SK-N-MC (cell line): Measurements from ENCODE around the gene PRSS8.

Experiments used
- DNase-seq: peaks from one replicate; pipeline ENCODE4 v3.0.0-alpha.2; 2011; ENCODE audit warnings: low read depth, low spot score
- H3K27ac ChIP-seq: fragments of 200-600 bp; sonication (generic); 2 replicates; pipeline ENCODE4 v1.5.1; 2016; ENCODE audit warnings: mixed run types
- H3K36me3 ChIP-seq: fragments of 200-600 bp; sonication (generic); 2 replicates; pipeline ENCODE4 v1.6.1; 2017; ENCODE audit warnings: antibody characterized with exemption, low read length, mixed read lengths; ENCODE audit not compliant: insufficient read depth
- H3K4me3 ChIP-seq: fragments of 200-600 bp; sonication (generic); 2 replicates; pipeline ENCODE4 v1.5.1; 2016
- H3K9ac ChIP-seq: fragments of 200-600 bp; sonication (generic); 2 replicates; pipeline ENCODE4 v1.8.0; 2017; ENCODE audit warnings: mixed run types, mixed read lengths; ENCODE audit not compliant: insufficient read length
- H3K9me3 ChIP-seq: fragments of 200-600 bp; sonication (generic); 2 replicates; pipeline ENCODE4 v1.6.1; 2017; ENCODE audit warnings: low read depth, mild to moderate bottlenecking, antibody characterized with exemption, low read length, moderate library complexity, mixed read lengths
- EZH2 ChIP-seq: fragments of 200-600 bp; sonication (generic); IDR thresholded peaks from one replicate; pipeline ENCODE4 v1.6.1; 2017; ENCODE audit warnings: antibody characterized with exemption
- FOXP2 ChIP-seq: optimal IDR thresholded peaks from 2 replicates; pipeline ENCODE3; 2011; ENCODE audit warnings: mild to moderate bottlenecking, moderate library complexity; ENCODE audit not compliant: insufficient read depth; ENCODE audit errors: extremely low read length, control extremely low read depth
- POLR2AphosphoS5 ChIP-seq: IDR thresholded peaks from 2 replicates; pipeline ENCODE4 v1.6.1; 2012; ENCODE audit warnings: mild to moderate bottlenecking, low read depth, low read length, borderline replicate concordance

Gene PRSS8

DNA sequence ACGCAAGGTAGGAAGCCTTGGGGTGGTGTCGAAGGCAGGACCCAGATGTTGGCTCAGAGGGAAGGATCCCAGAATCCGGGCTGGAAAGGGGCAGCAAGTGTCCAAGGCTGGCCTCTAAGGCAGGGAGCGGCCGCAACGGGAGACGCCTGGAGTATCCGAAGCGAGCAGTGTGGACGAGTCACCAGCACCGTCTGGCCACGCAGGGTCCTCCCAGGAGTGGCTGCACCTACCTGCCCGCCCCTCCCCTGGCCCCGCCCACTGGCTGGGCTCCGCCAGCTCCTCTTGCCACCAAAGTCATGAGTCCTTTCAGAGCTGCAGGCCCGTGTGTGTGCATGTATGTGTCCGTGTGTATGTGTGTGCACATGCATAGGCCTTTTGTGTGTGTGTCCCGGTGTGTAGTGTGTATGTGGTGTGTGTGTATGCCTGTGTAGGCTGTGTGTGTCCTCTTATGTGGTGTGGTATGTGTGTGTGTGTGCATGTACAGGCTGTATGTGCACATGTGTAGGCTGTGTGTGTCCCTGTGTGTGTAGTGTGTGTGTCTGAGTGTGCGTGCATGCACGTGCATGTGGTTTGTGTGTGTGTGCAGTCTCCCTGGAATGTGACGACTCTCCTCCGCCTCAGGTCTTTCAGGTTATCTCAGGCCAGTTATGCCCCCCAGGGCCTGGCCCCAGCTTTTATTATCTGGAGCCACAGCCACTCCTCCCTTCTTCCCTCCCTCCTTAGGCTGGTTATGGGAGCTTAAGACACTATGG is at the start of gene PRSS8:
Gene PRSS8 (minus strand): TSS at position 193 of the 752 bp plus-strand sequence. CDS start 229 bp downstream, outside the sequence.
- TF ChIP-seq POLR2AphosphoS5 (no peak), EZH2 (no peak), FOXP2 (no peak)
- Histone ChIP-seq H3K9me3 (no peaks in the 10 kb centered on the region), H3K36me3 (no peaks in the 10 kb centered on the region), H3K4me3 (no peak within 1 kb of the TSS), H3K27ac (no peak within 1 kb of the TSS), H3K9ac (no peak within 1 kb of the TSS)
- DNase-seq, result no peak

DNA sequence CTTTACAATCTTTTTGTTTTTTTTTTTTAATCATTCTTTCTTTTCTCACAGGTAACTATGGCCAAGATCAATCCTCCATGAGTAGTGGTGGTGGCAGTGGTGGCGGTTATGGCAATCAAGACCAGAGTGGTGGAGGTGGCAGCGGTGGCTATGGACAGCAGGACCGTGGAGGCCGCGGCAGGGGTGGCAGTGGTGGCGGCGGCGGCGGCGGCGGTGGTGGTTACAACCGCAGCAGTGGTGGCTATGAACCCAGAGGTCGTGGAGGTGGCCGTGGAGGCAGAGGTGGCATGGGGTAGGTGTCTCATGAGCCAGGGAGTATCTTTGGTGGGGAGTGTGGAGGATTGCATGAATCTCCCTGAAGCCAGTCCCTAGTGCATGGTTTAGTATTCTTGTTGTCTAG is 49.4 kb upstream of the PRSS8 start:
- no peak for TF ChIP-seq EZH2
- no peak for TF ChIP-seq FOXP2
- no peak for TF ChIP-seq POLR2AphosphoS5
- Histone ChIP-seq H3K9me3 (no peaks in the 10 kb centered on the region), H3K9ac (no peak overlapping the region), H3K4me3 (no peak overlapping the region), H3K36me3 (peaks cover 92% of the 10 kb centered on the region), H3K27ac (no peak overlapping the region)
- DNase-seq, result no peak

DNA sequence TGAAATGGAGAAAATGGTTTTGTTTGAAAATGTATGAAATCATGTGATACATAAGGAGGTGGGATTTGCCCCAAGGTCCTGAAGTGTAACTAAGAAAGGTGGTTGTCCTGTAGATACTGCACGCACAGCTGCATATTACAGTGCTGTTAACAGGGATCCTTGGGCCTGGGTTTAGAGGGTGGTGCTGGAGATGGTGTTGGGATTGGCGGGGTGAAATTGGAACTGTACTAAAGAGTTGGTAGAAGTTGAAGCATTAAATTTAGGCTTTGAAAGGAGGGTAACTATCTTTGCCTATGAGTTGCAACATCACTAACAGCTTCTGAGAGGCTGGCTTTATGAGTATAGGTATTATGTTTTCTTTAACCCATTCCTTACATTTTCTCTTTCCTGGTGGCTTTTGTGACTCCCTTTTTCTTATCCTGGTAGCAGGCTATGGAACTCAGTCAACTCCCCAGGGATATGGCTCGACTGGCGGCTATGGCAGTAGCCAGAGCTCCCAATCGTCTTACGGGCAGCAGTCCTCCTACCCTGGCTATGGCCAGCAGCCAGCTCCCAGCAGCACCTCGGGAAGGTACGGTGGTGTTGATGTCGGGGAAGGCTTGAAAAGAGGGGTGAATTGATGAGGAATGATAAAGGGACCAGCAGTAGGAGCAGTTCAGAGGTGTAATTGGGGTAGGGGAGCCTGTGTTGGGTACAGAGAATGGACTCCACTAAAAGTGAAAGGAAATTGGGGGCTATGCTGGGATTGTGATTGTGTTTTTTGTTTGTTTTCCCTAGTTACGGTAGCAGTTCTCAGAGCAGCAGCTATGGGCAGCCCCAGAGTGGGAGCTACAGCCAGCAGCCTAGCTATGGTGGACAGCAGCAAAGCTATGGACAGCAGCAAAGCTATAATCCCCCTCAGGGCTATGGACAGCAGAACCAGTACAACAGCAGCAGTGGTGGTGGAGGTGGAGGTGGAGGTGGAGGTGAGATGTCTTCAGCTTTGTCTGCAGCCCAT is 48.2 kb upstream of the PRSS8 start:
- no peak for DNase-seq
- peaks cover 80% of the 10 kb centered on the region for H3K36me3 ChIP-seq
- TF ChIP-seq EZH2, result no peak
- TF ChIP-seq POLR2AphosphoS5, result no peak
- H3K9me3 ChIP-seq, result no peaks in the 10 kb centered on the region
- H3K9ac ChIP-seq, result peak overlapping the region; percentile 99
- H3K27ac ChIP-seq, result no peak overlapping the region
- H3K4me3 ChIP-seq, result peak overlapping the region; percentile 90

DNA sequence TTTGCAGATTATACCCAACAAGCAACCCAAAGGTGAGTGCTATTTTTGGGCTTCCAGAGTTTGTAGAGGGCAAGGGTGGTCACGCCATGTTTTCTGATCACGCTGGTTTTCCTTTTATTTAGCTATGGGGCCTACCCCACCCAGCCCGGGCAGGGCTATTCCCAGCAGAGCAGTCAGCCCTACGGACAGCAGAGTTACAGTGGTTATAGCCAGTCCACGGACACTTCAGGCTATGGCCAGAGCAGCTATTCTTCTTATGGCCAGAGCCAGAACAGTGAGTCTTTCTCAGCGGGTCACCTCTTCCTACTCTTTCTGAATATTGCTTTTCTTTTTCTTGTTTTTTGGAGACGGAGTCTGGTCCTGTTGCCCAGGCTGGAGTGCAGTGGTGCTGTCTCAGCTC is 46.9 kb upstream of the PRSS8 start:
- Histone ChIP-seq H3K27ac (no peak overlapping the region), H3K4me3 (peak overlapping the region; percentile 90), H3K9ac (peak overlapping the region; percentile 99), H3K36me3 (peaks cover 67% of the 10 kb centered on the region), H3K9me3 (no peaks in the 10 kb centered on the region)
- DNase-seq, result no peak
- TF ChIP-seq POLR2AphosphoS5 (no peak), EZH2 (no peak), FOXP2 (no peak)

DNA sequence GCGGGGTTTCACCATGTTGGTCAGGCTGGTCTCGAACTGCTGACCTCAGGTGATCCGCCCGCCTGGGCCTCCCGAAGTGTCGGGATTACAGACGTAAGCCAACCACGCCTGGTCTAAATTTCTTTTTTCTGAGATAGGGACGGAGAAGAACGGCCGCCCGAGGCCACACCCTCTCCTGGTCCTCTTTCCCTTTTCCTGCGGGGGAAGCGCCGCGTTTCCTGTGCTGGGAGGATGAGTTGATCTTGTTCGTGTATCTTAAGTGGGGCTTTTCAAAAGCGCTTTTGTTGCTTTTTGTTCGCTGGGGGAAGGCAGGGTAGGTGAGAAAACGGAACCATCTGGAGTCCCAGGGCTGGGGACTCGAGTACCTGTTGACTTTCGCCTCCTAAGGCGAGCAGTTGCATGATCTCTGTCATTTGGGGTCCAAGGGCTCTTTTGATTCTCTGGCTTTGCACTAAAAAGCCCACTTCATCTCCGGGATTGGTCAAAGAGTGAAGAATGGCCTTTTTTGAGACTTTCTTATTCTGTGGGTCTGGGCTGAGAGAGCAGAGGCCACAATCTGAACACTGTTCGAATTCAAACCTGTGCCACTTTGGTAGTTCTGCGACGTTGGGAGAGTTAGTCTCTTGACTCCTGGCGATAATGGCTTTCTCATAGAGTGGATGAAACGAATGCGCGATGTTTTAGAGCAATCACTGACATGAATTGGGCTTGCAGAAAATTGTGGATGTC is 45.7 kb upstream of the PRSS8 start:
- TF ChIP-seq EZH2, result no peak
- no peak for TF ChIP-seq FOXP2
- no peak for TF ChIP-seq POLR2AphosphoS5
- no peaks in the 10 kb centered on the region for H3K9me3 ChIP-seq
- no peak for DNase-seq
- peaks cover 56% of the 10 kb centered on the region for H3K36me3 ChIP-seq
- peak overlapping the region; percentile 90 for H3K4me3 ChIP-seq
- peak overlapping the region; percentile 97; the same call in 1 of the 2 replicates for H3K27ac ChIP-seq
- peak overlapping the region; percentile 99 for H3K9ac ChIP-seq

DNA sequence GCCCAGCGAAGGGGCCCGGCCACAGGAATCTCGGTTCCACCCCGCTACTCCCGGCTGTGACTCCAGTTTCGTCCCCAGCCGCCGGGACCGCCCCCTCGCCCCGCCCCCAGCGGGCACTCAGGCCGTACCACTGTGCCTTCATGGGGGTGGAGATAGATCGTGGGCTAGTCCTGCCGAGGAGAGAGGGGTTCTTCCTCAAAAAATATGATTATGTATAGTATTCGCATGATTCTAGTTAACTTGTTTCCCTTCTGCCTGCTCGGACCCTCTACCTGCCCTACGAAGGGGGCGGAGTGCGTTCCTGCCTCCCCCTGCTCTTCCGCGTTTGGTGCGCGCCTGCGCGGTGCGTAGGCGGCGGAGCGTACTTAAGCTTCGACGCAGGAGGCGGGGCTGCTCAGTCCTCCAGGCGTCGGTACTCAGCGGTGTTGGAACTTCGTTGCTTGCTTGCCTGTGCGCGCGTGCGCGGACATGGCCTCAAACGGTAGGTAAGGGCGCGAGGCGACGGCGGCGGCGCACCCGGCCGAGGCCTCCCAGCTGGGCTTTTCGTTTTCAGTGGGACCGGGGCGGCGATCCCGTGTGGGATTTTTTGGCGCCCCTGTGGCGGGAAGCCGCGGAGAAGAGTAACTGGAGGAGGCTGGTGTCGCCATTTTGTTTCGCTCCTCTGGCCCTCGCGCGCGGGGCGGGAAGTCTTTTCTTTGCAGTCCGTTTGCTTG is 44.4 kb upstream of the PRSS8 start, which contains the start of gene FUS:
Gene FUS (plus strand): TSS at position 393 of the 713 bp plus-strand sequence. CDS start 76 bp downstream, at position 469.
- Histone ChIP-seq H3K9ac (peak within 1 kb of the TSS; percentile 99), H3K27ac (peak within 1 kb of the TSS; percentile 97)

DNA sequence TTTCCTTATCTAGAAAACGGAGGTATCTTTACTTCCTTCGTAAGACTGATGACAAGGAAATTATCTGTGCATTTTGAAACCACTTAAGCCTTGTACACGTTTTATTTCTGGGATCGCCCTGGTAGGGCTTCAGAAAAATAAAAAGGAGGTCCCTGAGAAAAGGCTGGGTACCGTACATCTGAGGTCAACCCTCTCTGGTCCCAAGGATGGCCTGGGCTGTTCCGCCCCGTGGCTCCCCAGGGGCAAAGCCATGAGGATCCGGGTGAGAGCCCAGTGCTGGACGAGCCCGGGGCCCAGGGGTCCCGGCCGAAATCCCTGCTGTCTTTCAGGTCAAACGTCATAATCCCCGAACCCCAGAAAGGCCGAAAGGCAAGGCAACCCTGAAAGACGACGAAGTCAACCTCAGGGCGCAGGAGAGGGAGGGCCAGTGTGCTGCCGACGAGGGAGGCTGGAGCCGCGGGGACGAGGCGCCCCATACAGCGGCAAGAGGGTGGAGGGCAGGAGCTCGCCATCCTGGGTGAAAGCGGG is 43.8 kb upstream of the PRSS8 start:
- no peak for DNase-seq
- Histone ChIP-seq H3K4me3 (peak overlapping the region; percentile 90), H3K36me3 (peaks cover 36% of the 10 kb centered on the region), H3K9me3 (no peaks in the 10 kb centered on the region), H3K9ac (peak overlapping the region; percentile 99), H3K27ac (peak overlapping the region; percentile 97)
- TF ChIP-seq EZH2, result no peak
- TF ChIP-seq POLR2AphosphoS5, result no peak
- TF ChIP-seq FOXP2, result no peak

More for the DNA sequence above, 44.4 kb upstream of the PRSS8 start, which contains the start of gene FUS:
- H3K4me3 ChIP-seq, result peak within 1 kb of the TSS; percentile 90
- no peaks in the 10 kb centered on the region for H3K9me3 ChIP-seq
- peaks cover 42% of the 10 kb centered on the region for H3K36me3 ChIP-seq
- TF ChIP-seq POLR2AphosphoS5 (peak; percentile 99), FOXP2 (peak; percentile 89), EZH2 (no peak)
- peak; percentile 58 for DNase-seq
